HEK293T (cell line): Measurements from ENCODE around the gene NPFF.
"Not testable (repeated sequence)": the region's sequence is repeated elsewhere in the genome, so short reads cannot be mapped to it uniquely, and the experiment has no call there.

Source experiments
- CTCF ChIA-PET: fragments of 350-600 bp; formaldehyde crosslinking; extraction: SDS; loops from one replicate; lab custom pipeline; 2021; ENCODE audit warnings: antibody characterized with exemption, inconsistent platforms; lab: Yijun Ruan, JAX
- POLR2A ChIA-PET: fragments of 350-600 bp; formaldehyde crosslinking; extraction: SDS; loops from one replicate; lab custom pipeline; 2020; ENCODE audit warnings: antibody characterized with exemption, inconsistent platforms; lab: Yijun Ruan, JAX
- DNase-seq: peaks from one replicate; pipeline ENCODE4 v3.0.0; 2012; ENCODE audit warnings: mixed read lengths; ENCODE audit errors: extremely low spot score
- ARNT ChIP-seq: fragments of 450-650 bp; IDR thresholded peaks from 2 replicates; pipeline ENCODE4 v1.6.1; 2017; ENCODE audit warnings: mild to moderate bottlenecking
- BHLHE40 ChIP-seq: fragments of 450-650 bp; IDR thresholded peaks from 2 replicates; pipeline ENCODE4 v1.6.1; 2016; ENCODE audit warnings: mild to moderate bottlenecking, moderate library complexity, borderline replicate concordance
- CTBP1 ChIP-seq: fragments of 450-650 bp; IDR thresholded peaks from 2 replicates; pipeline ENCODE4 v1.6.1; 2016; ENCODE audit warnings: borderline replicate concordance
- ELF4 ChIP-seq: fragments of 450-650 bp; IDR thresholded peaks from 2 replicates; pipeline ENCODE4 v1.6.1; 2017; ENCODE audit warnings: antibody characterized with exemption
- FOXA1 ChIP-seq: fragments of 450-650 bp; IDR thresholded peaks from 2 replicates; pipeline ENCODE4 v1.6.1; 2016; ENCODE audit warnings: mild to moderate bottlenecking
- FOXK2 ChIP-seq: fragments of 450-650 bp; IDR thresholded peaks from 2 replicates; pipeline ENCODE4 v1.6.1; 2016; ENCODE audit warnings: mild to moderate bottlenecking
- FOXM1 ChIP-seq: fragments of 450-650 bp; IDR thresholded peaks from 2 replicates; pipeline ENCODE4 v1.6.1; 2017; ENCODE audit warnings: mild to moderate bottlenecking, borderline replicate concordance
- HDGF ChIP-seq: fragments of 450-650 bp; IDR thresholded peaks from 2 replicates; pipeline ENCODE4 v1.6.1; 2017; ENCODE audit warnings: antibody characterized with exemption, borderline replicate concordance
- L3MBTL2 ChIP-seq: fragments of 450-650 bp; conservative IDR thresholded peaks from 2 replicates; pipeline ENCODE4 v1.6.1; 2016; ENCODE audit warnings: mild to moderate bottlenecking
- LEF1 ChIP-seq: fragments of 450-650 bp; IDR thresholded peaks from 2 replicates; pipeline ENCODE4 v1.6.1; 2017; ENCODE audit warnings: mild to moderate bottlenecking, borderline replicate concordance
- NFRKB ChIP-seq: fragments of 450-650 bp; IDR thresholded peaks from 2 replicates; pipeline ENCODE4 v1.6.1; 2016; ENCODE audit warnings: mild to moderate bottlenecking, moderate library complexity
- SP1 ChIP-seq: fragments of 450-650 bp; IDR thresholded peaks from 2 replicates; pipeline ENCODE4 v1.6.1; 2017
- SUZ12 ChIP-seq: fragments of 450-650 bp; IDR thresholded peaks from 2 replicates; pipeline ENCODE4 v1.6.1; 2016; ENCODE audit warnings: mild to moderate bottlenecking
- TARDBP ChIP-seq: fragments of 450-650 bp; IDR thresholded peaks from 2 replicates; pipeline ENCODE4 v1.6.1; 2016
- ZNF384 ChIP-seq: fragments of 450-650 bp; IDR thresholded peaks from 2 replicates; pipeline ENCODE4 v1.6.1; 2016
- TF ChIP-seq, protein P1 (sequence below): fragments of 450-650 bp; IDR thresholded peaks from 2 replicates; pipeline ENCODE4 v1.6.1; 2016

The NPFF gene

DNA sequence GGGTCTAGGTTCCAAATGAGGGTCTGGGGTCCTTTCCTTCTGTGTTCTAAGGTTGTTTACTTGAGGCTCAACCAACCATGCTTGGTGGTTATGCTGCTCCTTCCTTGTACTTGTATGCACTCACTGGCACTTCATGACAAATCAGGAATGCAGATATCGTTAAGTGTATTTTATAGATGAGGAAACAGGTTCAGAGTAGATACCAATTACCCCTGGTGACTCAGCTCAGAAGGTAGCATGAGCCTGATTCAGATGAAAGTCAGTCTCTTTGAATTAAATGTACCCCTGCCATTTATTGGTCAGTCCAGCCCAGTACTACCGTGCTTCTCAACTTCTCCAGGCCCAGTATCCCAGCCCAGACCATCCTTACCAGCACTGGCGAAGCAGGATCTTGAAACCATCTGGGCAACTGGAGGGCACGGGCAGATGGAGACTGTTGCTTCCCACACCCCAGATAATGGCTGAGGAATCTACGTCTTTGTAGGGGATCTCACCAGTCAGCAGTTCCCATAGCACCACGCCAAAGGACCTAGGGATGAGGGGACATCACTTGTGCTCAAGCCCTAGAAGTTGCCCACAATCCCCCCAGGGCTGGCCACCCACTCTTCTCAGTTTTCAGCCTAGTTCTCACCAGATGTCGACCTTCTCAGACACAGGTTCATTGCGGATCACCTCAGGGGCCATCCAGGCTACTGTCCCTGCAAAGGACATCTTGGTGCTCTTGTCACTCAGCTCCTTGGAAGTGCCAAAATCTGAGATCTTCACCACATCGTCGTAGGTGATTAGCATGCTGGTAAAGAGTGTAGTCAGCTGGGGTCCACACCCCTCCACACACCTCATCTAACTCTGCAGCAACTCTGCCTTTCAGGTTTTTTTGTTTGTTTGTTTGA, 22.4 kb downstream of the NPFF start:
- ChIA-PET POLR2A (interaction anchor here (0.6 kb wide), 1 partner anchor 10 kb away, joined by 3 read pairs; no protein-coding TSS in a partner anchor), CTCF (no interaction called here)
- TF ChIP-seq HDGF (no peak), SP1 (no peak), CTBP1 (no peak), FOXA1 (no peak), BHLHE40 (no peak), LEF1 (no peak), NFRKB (no peak), TARDBP (no peak), FOXK2 (no peak), ELF4 (no peak), ZNF384 (no peak), ARNT (no peak), L3MBTL2 (no peak)
- no peak for DNase-seq

DNA sequence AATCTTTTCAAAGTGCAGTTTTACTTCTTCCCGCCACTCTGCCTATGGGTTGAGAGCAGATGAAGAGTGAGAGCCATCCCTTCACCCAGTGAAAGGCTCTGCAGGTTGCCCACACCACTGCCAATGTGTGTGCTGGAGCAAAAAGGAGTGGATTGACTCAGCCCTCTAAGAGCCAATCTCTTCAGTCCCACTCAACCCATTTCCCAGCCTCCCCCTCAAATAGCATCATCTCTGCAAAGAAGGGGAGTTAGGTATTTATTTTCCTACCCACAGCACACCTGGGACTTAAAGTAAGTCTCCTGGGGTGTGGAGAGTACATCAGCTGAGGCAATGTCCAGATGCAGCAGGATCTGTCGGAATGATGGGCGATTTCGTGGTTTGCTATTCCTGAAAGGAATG, 23.3 kb downstream of the NPFF start:
- no peak for DNase-seq
- TF ChIP-seq TARDBP, result no peak
- TF ChIP-seq LEF1, result no peak
- TF ChIP-seq FOXM1, result no peak
- no peak for TF ChIP-seq L3MBTL2
- TF ChIP-seq ELF4, result no peak
- no peak for TF ChIP-seq NFRKB
- TF ChIP-seq ARNT, result no peak
- TF ChIP-seq HDGF, result no peak
- TF ChIP-seq, protein P1, sequence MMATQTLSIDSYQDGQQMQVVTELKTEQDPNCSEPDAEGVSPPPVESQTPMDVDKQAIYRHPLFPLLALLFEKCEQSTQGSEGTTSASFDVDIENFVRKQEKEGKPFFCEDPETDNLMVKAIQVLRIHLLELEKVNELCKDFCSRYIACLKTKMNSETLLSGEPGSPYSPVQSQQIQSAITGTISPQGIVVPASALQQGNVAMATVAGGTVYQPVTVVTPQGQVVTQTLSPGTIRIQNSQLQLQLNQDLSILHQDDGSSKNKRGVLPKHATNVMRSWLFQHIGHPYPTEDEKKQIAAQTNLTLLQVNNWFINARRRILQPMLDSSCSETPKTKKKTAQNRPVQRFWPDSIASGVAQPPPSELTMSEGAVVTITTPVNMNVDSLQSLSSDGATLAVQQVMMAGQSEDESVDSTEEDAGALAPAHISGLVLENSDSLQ, result no peak
- no peak for TF ChIP-seq SP1
- no peak for TF ChIP-seq SUZ12
- TF ChIP-seq BHLHE40, result no peak
- no peak for TF ChIP-seq CTBP1
- no peak for TF ChIP-seq ZNF384
- TF ChIP-seq FOXA1, result no peak
- TF ChIP-seq FOXK2, result no peak
- ChIA-PET POLR2A (interaction anchor here (0.6 to 2.7 kb wide), 3 partner anchors 9 to 162 kb away, joined by 3 to 19 read pairs (median 3); partner anchors contain the start of gene PRR13), CTCF (no interaction called here)

DNA sequence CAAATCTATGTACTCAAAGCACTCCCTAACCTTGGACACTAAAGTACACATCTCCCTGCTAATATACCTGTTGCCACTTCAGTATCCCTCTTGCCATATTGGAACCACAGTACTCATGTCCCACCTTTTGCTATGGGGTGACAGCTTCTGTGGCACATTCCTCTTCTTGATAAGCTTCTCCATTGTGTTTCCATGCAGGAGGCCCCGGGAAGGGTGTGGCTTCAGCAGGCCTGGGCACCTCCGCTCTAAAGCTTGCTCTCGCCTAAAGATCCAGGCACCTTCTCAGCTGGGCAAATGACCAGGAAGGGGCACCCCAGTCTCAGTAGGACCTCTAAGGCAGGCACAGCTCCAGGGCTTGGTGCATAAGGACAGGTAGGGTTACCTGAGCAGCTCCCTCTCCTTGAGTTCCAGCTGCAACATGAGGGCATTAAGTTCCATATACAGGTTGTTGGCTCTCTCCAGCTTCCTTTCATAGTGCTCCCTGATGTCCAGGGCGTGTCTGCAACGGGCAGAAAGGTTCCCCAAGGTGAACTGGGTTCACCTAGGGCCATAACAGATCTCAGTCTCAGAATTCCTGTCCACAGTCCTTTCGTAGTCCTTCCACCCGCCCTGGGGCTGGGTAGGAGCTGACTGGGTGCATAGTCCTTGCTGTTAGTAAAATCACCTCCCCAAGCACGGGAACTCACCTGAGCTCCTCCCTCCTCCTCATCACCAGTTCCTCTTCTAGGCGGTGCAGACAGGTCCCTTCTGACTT, 23.9 kb downstream of the NPFF start:
- no peak for DNase-seq
- TF ChIP-seq ZNF384 (no peak), ARNT (no peak), SP1 (no peak), TARDBP (no peak), HDGF (no peak), LEF1 (no peak), NFRKB (no peak), FOXA1 (no peak), L3MBTL2 (no peak), FOXM1 (no peak), CTBP1 (no peak), SUZ12 (no peak)
- ChIA-PET POLR2A (interaction anchor here (0.6 to 2.7 kb wide), 5 partner anchors 10 to 162 kb away, joined by 3 to 19 read pairs (median 3); partner anchors contain the start of genes PRR13 and TARBP2), CTCF (interaction anchor here (1.1 kb wide), 1 partner anchor 18 kb away, joined by 3 read pairs; the partner anchor contains the start of gene TARBP2)

DNA sequence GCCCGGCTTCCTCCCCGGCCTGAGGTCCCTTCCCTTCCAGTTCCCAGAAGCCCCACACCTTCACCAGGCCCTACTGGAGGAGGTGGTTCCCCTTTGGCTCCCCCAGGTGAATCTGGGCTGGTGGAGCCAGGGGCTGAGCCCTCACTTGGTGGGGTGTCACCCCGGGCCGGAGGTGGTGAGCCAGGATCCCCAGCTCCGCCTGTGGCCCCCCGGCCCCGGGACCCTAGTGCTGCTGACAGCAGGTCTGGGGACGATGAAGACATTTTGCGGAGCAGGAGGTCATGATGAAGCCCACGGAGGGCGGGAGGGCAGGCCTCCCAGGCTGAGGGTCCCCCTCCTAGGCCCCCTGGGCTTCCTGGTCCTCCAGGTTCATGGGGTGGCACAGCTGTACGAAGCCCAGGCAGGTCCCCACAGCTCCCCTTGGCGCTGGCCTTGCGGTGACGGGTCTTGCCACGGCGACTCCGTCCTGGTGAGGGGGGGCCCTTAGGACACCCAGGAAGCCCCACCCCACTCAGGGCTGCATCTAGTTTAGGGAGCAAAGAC, 24.6 kb downstream of the NPFF start:
- CTCF ChIA-PET, result interaction anchor here (1.1 kb wide), 1 partner anchor 18 kb away, joined by 3 read pairs; the partner anchor contains the start of gene TARBP2
- TF ChIP-seq SP1, result no peak
- POLR2A ChIA-PET, result interaction anchor here (1.1 to 2.7 kb wide), 4 partner anchors 11 to 41 kb away, joined by 3 to 19 read pairs (median 8); partner anchors contain the start of genes PRR13 and TARBP2
- DNase-seq, result no peak

DNA sequence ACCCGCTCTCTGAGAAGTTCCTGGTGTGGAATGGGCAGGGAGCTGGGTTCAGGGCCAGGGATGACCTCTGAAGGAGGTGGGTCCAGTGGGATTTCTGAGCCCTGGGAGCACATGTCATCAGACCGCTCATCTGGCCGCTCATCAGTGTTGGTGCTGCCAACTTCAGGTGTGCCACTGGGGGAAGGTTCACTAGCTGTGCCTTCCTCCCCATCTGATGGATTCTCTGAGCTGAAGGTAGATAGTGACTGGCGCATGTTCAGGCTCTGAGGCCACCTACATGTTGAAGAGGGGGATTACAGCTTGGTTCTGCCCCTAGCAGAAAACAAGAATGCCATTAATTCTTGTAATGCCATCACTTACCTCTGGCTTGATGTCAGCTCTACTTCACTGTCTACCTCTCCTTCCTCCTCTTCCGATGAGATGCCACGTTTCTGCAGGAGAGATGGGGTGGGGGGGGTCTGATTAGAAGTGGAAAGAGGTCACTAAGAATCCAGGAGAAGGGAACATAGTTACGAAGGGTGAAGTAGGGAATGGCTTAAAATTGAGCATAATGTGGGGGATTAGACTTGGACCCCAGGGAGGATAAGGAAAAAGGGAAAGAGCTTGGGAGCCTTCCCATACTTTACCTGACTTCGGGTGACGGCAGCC, 25.2 kb downstream of the NPFF start:
- TF ChIP-seq NFRKB, result no peak
- TF ChIP-seq ARNT, result no peak
- no peak for TF ChIP-seq CTBP1
- TF ChIP-seq ZNF384, result no peak
- TF ChIP-seq SUZ12, result no peak
- no peak for TF ChIP-seq FOXM1
- TF ChIP-seq TARDBP, result no peak
- ChIA-PET CTCF (interaction anchor here (1.1 kb wide), 1 partner anchor 19 kb away, joined by 3 read pairs; the partner anchor contains the start of gene TARBP2), POLR2A (interaction anchor here (1.2 to 2.7 kb wide), 3 partner anchors 11 to 187 kb away, joined by 3 to 19 read pairs (median 10); partner anchors contain the start of genes PFDN5 and TARBP2)
- DNase-seq, result peak; percentile 39

DNA sequence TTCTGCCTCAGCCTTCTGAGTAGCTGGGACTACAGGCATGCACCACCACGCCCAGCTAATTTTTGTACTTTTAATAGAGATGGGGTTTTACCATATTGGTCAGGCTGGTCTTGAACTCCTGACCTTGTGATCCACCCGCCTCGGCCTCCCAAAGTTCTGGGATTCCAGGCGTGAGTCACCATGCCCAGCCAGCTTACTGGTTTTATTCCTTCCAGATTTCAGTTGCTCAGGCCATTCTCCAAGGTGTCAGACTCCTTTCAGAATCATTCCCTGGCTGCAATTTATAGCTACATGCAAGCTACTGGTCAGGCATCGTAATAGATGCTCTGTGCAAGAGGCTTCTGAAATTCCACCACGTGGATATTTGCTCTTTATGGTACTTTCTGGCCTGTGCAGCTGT, 25.8 kb downstream of the NPFF start:
- CTCF ChIA-PET, DNase-seq: not testable (repeated sequence)
- POLR2A ChIA-PET, result interaction anchor here (0.7 to 2.7 kb wide), 4 partner anchors 12 to 186 kb away, joined by 3 to 19 read pairs (median 6); partner anchors contain the start of genes PFDN5 and TARBP2
